ENCODE results near the gene FAIM2. TPM values are rescaled to one million over a fixed set of nuclear protein-coding genes. Genes with fewer than 3 reads are reported as not detected.

FAIM2 gene
- total RNA-seq, 4 donors from 2014 or later, result 0.38 to 0.65 (median 0.56) TPM; not detected in 1

GRCh38 chr12:49904601-49905000 is 901 bp upstream of the FAIM2 start:
- Histone ChIP-seq H3K4me1 (peaks cover 11% of the 10 kb centered on the region), H3K36me3 (no peaks in the 10 kb centered on the region), H3K27ac (no peak overlapping the region), H3K27me3 (peaks cover 18% of the 10 kb centered on the region), H3K4me3 (no peak overlapping the region), H3K9me3 (no peaks in the 10 kb centered on the region)
- no peak for TF ChIP-seq POLR2AphosphoS5 (IDR thresholded peaks at IDR 0.05)
- no peak for TF ChIP-seq EP300 (IDR thresholded peaks at IDR 0.05)
- TF ChIP-seq, protein P1, sequence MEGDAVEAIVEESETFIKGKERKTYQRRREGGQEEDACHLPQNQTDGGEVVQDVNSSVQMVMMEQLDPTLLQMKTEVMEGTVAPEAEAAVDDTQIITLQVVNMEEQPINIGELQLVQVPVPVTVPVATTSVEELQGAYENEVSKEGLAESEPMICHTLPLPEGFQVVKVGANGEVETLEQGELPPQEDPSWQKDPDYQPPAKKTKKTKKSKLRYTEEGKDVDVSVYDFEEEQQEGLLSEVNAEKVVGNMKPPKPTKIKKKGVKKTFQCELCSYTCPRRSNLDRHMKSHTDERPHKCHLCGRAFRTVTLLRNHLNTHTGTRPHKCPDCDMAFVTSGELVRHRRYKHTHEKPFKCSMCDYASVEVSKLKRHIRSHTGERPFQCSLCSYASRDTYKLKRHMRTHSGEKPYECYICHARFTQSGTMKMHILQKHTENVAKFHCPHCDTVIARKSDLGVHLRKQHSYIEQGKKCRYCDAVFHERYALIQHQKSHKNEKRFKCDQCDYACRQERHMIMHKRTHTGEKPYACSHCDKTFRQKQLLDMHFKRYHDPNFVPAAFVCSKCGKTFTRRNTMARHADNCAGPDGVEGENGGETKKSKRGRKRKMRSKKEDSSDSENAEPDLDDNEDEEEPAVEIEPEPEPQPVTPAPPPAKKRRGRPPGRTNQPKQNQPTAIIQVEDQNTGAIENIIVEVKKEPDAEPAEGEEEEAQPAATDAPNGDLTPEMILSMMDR (IDR thresholded peaks at IDR 0.05), result no peak
- TF ChIP-seq POLR2A (IDR thresholded peaks at IDR 0.05), result no peak
- WGBS, result 87% methylated on average over 11 of the region's 11 CpGs
- DNase-seq (ENCODE audit: low spot score in 2 of 2), result no peak

- Histone ChIP-seq H3K4me3 (peak overlapping the region; percentile 50), H3K9me3 (no peaks in the 10 kb centered on the region), H3K4me1 (peaks cover 11% of the 10 kb centered on the region), H3K27me3 (peaks cover 18% of the 10 kb centered on the region), H3K27ac (no peak overlapping the region), H3K36me3 (no peaks in the 10 kb centered on the region)
- TF ChIP-seq POLR2A (IDR thresholded peaks at IDR 0.05), result no peak
- no peak for TF ChIP-seq POLR2AphosphoS5 (IDR thresholded peaks at IDR 0.05)
- TF ChIP-seq, protein P1 (IDR thresholded peaks at IDR 0.05), result no peak
- no peak for TF ChIP-seq EP300 (IDR thresholded peaks at IDR 0.05)
- WGBS, result 62% methylated on average over 8 of the region's 12 CpGs
- DNase-seq (ENCODE audit: low spot score in 2 of 2), result no peak
Measured at GRCh38 chr12:49903351-49903699, 375 bp downstream of the FAIM2 start.

DNA sequence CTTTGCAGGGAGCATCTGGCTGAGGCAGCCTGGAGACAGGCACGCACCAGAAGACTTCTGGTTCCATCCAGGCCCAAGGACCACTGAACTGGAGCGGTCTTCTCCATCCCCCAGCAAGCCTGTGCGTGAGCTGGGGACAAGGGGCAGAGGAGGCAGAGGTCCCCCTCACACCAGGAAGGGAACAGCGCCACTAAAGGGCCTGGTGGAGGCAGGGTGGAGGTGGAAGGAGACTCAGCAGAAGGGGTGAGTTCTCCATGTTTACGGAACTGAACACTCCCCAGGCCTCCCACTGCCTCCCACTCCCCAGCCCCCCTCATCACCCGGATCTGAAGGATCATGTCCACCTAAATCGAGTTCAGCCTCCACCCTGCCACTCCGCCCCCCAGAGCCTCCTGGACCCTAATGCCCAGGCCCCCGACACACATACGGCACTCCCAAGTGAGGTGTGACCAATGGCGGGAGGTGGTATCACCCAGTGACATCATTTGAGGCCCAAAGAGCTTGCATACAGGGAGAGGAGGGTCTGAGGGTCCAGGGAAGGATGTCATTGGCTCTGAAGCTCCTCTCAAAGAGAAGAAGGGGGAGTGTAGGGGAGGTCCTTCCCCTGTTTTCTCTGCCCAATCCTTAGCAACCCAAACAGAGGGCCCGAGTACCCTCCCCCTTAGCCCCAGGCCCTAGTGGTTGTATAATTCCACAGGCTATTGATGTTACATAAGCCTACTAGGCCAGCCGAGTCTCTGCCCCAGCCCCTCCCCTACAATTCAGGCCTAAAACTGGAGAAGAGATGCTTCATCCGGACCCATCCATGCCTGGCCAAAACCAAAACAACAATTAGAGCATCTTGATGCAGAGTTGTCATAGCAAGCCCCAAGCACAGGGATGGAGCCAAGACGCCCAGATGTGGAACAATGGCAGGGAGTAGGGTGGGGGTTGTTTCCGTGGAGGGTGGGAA is 1.0 kb downstream of the FAIM2 start:
- 80% methylated on average over 16 of the region's 16 CpGs for WGBS
- no peak overlapping the region for H3K27ac ChIP-seq
- H3K27me3 ChIP-seq, result peaks cover 18% of the 10 kb centered on the region
- TF ChIP-seq POLR2AphosphoS5 (IDR thresholded peaks at IDR 0.05), result no peak
- TF ChIP-seq EP300 (IDR thresholded peaks at IDR 0.05), result no peak
- TF ChIP-seq, protein P1 (IDR thresholded peaks at IDR 0.05), result no peak
- no peak for TF ChIP-seq POLR2A (IDR thresholded peaks at IDR 0.05)
- no peaks in the 10 kb centered on the region for H3K36me3 ChIP-seq
- H3K4me1 ChIP-seq, result peaks cover 11% of the 10 kb centered on the region
- no peak overlapping the region for H3K4me3 ChIP-seq
- no peaks in the 10 kb centered on the region for H3K9me3 ChIP-seq
- DNase-seq (ENCODE audit: low spot score in 2 of 2), result no peak

DNA sequence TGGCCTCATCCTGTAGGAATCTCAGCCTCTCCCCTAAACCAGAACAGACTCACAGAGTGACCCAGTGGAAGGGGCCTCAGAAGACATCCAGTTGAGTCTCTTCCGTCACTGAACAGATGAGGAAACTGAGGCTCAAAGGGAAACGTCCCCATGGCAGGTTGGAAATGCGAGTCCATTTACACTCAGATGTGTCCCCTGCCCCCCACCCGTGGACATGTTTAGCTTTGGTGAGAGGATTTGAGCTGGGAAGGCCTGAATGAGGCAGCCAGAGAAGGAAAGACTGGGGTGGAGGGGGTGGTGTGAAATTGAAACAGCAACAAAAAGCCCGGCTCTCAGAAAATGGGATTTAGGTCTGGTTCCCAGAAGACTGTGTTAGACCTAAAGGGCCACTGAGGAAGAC is 1.7 kb downstream of the FAIM2 start:
- Histone ChIP-seq H3K4me1 (peaks cover 14% of the 10 kb centered on the region), H3K27me3 (peaks cover 18% of the 10 kb centered on the region), H3K36me3 (no peaks in the 10 kb centered on the region), H3K9me3 (no peaks in the 10 kb centered on the region), H3K27ac (no peak overlapping the region), H3K4me3 (no peak overlapping the region)
- 87% methylated on average over 5 of the region's 5 CpGs for WGBS
- DNase-seq (ENCODE audit: low spot score in 2 of 2), result no peak
- TF ChIP-seq, protein P1 (IDR thresholded peaks at IDR 0.05), result no peak
- TF ChIP-seq EP300 (IDR thresholded peaks at IDR 0.05) (no peak), POLR2AphosphoS5 (IDR thresholded peaks at IDR 0.05) (no peak), POLR2A (IDR thresholded peaks at IDR 0.05) (no peak)

DNA sequence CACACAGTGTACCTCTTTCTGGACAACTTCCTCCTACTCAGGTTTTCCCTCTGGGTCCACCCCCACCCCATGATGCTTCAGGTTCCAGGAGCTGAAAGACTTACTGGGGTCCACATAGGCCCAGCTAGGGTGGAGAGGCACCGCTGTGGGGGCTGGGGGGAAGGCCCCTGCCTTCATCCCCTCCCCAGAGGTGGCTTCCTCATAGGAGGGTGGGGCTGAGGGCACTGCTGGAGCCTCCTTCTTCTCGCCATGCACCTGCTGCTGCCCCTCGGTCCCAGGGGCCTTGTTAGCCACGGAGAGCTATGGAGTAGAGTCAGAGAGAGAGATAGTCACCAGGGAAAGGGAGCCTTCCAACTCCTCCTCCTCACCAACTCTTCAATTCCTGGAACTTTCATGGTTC is 2.7 kb downstream of the FAIM2 start:
- WGBS, result 83% methylated on average over 4 of the region's 4 CpGs
- Histone ChIP-seq H3K27me3 (peaks cover 18% of the 10 kb centered on the region), H3K4me1 (peaks cover 20% of the 10 kb centered on the region), H3K4me3 (no peak overlapping the region), H3K9me3 (no peaks in the 10 kb centered on the region), H3K36me3 (no peaks in the 10 kb centered on the region), H3K27ac (no peak overlapping the region)
- DNase-seq (ENCODE audit: low spot score in 2 of 2), result no peak
- TF ChIP-seq, protein P1 (IDR thresholded peaks at IDR 0.05), result no peak
- TF ChIP-seq EP300 (IDR thresholded peaks at IDR 0.05) (no peak), POLR2A (IDR thresholded peaks at IDR 0.05) (no peak), POLR2AphosphoS5 (IDR thresholded peaks at IDR 0.05) (no peak)
